Stimulated activated CD8-positive, alpha-beta memory T cell treated with anti-CD3 and anti-CD28 coated beads, Interleukin-15, amount 100 ng/mL, for 24 hours (primary cell): Measurements from ENCODE around the gene SLC35F1.

Experiments
- DNase-seq: peaks from one replicate; pipeline ENCODE4 v3.0.0-alpha.2; 2020; ENCODE audit warnings: low read depth

SLC35F1 gene

GRCh38 chr6:118197539-118197938, 290.5 kb downstream of the SLC35F1 start:
- DNase-seq: no peak

DNA sequence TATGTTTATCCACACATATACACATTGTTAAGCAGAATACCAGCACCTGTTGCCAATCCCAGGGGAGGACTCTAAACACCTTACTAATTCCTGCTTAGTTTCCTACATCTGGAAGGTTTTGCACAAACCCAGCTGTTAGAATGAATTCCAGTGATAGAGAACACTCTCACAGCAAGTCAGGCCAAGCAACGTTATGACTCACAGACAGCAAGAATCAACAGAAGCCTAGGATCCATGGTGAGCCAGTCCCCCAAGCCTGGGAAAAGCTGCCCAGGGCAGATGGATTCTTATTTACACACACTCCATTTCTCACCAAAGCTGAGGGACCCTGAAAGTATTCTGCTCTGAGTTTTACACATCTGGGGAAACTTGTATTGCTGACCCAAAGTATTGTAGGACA, 291.7 kb downstream of the SLC35F1 start:
- no peak for DNase-seq

DNA sequence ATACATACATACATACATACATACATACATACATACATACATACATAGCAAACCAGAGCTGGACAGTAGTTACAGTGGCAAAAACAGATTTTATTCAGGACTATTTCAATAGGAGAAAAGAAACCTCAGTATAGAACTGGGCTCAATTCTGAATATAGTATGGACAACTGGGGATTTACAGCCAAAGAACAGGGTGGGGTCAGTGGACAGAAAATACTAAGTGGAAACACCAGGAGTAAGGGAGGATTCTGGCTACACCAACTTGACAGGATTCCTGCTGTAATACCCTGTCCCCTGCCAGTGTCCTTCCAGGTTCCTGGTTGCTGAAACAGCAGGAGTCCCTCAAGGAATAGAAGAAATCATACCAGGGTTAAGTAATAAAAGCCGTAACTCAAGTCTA, 293.1 kb downstream of the SLC35F1 start:
- DNase-seq: no peak

- no peak for DNase-seq
These were observed 295.5 kb downstream of the SLC35F1 start for GRCh38 chr6:118202517-118202916.

DNA sequence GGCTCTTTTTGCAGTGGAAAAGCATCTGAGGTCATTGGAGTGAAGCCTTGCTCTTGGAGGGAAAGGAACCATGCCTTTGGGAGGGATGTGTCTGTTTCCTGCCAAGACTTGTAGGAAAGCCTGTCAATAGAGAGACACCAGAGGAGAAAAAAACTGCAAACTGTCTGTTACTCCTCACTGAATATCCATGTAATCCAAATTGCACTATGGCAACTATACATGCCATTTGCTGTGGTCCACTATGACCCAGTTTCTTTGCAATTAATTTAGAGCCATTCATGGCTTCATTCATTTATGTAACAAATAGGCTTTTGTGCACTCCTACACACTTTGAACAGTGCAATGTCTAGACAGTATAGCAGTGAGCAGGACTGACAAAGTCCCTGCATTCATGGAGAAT, 296.5 kb downstream of the SLC35F1 start:
- DNase-seq: no peak

GRCh38 chr6:118206221-118206620, 299.2 kb downstream of the SLC35F1 start:
- DNase-seq: no peak

DNA sequence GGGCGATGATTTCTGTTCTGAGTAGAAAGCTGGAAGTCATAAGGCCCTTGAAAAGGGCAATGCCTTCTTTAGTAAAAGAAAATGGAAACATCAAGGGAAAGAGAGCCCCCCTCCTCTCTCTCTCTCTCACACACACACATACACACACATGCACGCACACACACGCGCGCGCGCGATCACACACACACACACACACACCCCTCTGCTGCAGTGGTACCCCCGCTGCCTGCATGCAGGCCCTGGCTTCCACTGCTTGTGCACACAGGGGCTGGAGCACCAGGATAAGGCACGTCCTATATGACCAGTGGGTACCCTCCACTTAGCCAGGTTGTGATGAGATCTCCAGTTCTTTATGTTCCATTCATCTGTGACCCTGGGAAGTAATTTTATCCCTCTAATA, 300.9 kb downstream of the SLC35F1 start:
- no peak for DNase-seq

GRCh38 chr6:118212451-118213173, 305.5 kb downstream of the SLC35F1 start:
- no peak for DNase-seq

GRCh38 chr6:118215269-118215668, 308.2 kb downstream of the SLC35F1 start:
- no peak for DNase-seq

- no peak for DNase-seq
These were observed 309.7 kb downstream of the SLC35F1 start for GRCh38 chr6:118216751-118217150.

DNA sequence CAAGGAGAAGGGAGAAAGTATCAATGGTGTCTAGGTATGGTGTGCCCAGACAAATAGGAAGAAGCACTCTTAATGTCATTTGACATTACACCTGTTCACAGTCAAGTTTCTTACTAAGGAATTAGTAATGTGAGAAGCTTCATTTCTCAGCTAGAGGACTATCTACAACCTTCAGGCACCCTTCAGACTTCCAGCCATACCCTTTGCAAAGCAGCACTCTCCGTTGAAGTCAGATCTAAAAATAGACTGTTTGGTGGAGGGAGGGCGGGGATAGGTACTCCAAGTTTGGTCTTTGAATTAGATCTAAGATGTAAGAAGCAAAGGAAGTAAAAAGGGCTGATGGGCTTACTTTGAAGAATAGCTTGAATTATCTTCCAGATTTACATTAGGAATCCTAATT, 311.1 kb downstream of the SLC35F1 start:
- no peak for DNase-seq

- no peak for DNase-seq
These were observed 313.5 kb downstream of the SLC35F1 start for GRCh38 chr6:118220429-118221128.

DNA sequence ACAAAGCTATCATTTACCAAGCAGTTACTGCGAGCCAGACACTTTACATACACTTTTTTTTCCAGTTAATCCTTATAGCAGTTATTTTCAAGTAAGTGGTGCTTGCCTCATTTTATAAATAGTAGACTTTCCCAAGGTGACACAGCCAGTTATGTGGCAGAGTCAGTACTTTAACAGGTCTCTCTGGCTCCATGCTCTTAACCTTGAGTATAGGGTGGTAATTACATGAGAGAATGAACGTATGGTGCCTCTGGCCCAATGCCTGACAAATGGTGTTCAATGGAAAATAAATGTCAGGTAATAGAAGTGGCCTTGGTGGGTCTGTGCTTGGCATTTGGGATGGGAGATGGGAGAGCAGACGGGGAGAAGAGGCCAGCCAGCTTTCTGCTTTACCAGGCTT, 316.3 kb downstream of the SLC35F1 start:
- no peak for DNase-seq

DNA sequence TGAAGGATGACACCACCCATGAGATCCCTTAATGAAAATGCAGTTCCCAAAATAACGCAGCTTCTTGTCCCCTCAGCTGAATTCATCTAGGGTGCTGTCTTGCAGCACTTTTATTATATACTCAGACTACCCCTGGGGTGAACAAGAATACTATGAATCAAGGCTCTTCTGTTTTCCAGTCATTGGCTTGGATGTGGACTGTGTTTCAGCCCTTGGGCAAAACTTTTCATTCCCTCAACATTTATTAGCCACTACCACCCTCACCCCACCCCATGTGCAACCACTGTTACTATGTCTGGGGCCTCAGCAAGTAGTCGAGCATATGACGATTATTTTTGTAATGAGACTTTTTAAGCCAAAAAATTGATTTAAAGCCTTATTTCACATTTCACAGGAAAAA, 321.8 kb downstream of the SLC35F1 start:
- DNase-seq: no peak

- no peak for DNase-seq
These were observed 333.9 kb downstream of the SLC35F1 start for GRCh38 chr6:118240878-118241528.

DNA sequence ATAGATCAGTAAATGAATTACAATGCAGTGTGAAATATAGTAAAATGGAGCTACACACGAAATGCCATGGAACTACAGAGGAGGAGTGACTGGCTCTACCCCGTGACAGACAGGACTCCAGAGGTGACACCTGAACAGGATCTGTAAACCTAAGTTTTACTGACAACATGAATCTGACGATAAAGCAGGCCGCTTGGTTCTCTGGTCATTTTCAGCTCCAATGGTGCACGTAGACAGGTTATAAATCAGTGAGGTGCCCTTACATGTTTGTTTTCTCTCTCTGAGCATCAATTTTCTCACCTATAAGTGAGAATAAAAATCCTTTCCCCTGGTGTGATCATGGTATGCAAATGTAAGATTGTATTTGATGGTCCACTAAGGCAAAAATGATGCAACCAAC, 339.3 kb downstream of the SLC35F1 start:
- DNase-seq: no peak

- DNase-seq: no peak
These were observed 341.1 kb downstream of the SLC35F1 start for GRCh38 chr6:118248171-118248570.

DNA sequence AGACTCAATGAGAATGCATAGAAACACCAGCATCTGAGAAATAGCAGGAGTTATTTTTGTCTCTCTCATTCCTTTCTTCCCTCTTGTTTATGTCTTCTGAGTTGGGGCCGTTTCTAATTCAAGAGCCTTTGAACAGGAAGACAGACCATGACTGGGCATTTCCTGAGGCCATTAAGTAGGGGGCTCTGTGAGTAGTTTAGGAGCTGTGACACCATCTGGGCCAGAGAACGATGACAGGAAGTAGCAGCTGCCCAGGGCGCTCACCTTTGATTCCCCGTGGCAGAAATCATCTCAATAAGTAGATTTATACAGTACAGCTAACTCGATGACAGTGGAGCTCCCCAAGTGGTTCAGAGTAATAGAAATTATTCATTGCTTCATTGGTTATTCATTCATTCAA, 342.6 kb downstream of the SLC35F1 start:
- DNase-seq: no peak

- DNase-seq: no peak
These were observed 345.4 kb downstream of the SLC35F1 start for GRCh38 chr6:118252474-118252873.

DNA sequence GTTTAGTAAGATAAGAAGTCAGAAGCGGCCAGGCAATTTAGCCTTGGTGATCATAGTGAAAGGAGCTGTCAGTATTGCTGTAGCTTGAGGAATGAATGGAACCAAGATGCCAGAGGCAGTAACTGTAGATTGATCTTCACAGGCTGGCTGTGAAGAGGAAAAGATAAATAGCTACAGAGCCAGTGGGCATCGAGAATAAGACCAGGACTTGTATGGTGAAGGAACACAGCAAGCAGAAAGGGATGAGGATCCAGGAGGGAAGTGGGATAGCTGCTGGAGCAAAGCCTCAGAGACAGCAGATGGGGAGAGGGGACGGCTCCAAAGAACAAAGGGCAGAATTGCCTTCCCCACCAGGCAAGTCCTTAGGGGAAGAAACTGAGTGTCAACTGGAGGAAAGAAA, 346.7 kb downstream of the SLC35F1 start:
- no peak for DNase-seq

DNA sequence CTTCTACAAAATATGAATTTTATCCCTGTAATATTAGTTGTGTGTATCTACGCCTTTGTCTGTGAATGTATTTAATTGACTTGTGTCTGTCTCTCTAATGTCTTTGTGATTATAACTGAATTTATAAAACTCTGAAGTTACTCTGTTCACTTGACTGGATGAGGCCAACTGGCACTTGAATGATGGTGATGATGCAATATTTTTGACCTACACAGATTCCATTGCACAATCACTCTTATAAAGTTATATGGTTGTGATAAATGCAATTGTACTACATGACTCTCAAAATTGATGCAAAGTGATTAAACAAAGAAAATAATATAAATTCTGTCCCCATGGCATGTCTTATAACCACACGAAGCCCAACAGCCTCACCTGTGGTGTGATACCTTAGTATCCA, 353.8 kb downstream of the SLC35F1 start:
- no peak for DNase-seq

DNA sequence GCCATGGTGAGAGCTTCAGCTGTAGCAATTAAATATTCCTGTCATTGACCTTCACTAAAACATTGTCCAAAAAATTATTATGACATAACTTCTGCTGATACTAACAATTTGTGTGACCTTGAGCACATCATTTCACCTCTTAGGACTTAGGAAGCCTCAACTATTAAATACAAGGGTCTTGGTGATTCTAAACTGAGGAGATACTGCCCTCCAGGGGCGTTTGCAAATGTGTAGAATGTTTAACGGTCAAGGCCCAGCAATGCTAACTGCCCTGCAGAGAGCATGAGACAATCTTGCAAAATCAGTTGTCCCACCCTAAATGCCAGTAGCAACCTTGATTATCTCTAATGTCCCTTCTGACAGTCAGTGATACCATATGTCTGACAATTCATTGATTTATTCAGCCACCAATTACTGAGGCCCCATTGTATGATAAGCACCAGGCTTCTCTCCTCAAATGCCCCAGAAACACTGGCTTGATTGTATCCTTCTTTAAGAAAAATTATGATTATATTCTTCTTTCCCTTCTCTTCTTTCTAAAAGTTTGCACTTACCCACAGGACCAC, 356.9 kb downstream of the SLC35F1 start:
- no peak for DNase-seq

DNA sequence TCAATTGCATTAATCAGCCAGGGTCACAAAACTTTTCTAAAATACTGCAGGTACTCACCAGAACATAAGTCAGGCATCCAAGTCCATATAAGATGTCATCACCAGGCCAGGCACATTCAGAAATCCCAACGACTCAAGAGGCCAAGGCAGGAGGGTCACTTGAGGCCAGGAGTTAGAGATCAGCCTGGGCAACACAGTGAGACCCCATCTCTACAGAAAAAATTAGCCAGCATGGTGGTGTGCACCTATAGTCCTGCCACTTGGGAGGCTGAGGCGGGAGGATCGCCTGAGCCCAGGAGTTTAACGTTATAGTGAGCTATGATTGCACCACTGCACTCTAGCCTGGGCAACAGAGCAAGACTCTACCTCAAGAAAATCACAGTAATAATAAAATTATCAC, 362.6 kb downstream of the SLC35F1 start:
- DNase-seq: no peak
